SK-N-SH treated with all-trans-retinoic acid at 6 μM for 48 hours (cell line): ENCODE data around the gene ACLY.

Experiments used
- ATAC-seq: fragments of 200-7000 bp; cut with Tn5 transposase; 3 replicates; pipeline ENCODE4 v1.9.1; 2020; ENCODE audit warnings: mild to moderate bottlenecking, moderate library complexity
- BACH2 ChIP-seq: fragments of 250-450 bp; sonication (Bioruptor Pico); IDR thresholded peaks from 2 replicates; pipeline ENCODE4 v1.9.0; 2021; ENCODE audit warnings: mild to moderate bottlenecking, borderline replicate concordance
- CREB5 ChIP-seq: fragments of 250-450 bp; sonication (Bioruptor Pico); IDR thresholded peaks from 2 replicates; pipeline ENCODE4 v1.5.1; 2020; ENCODE audit warnings: low read depth, mild to moderate bottlenecking, moderate library complexity
- CSDC2 ChIP-seq: fragments of 250-450 bp; sonication (Bioruptor Pico); IDR thresholded peaks from 2 replicates; pipeline ENCODE4 v1.5.0; 2020; ENCODE audit warnings: mild to moderate bottlenecking, moderate library complexity
- ESRRG ChIP-seq: fragments of 250-450 bp; sonication (Bioruptor Pico); IDR thresholded peaks from 2 replicates; pipeline ENCODE4 v1.6.1; 2021; ENCODE audit warnings: mild to moderate bottlenecking
- GLIS3 ChIP-seq: fragments of 250-450 bp; sonication (Bioruptor Pico); IDR thresholded peaks from 2 replicates; pipeline ENCODE4 v1.5.0; 2020; ENCODE audit warnings: mild to moderate bottlenecking, moderate library complexity
- ISL1 ChIP-seq: fragments of 250-450 bp; sonication (Bioruptor Pico); IDR thresholded peaks from 2 replicates; pipeline ENCODE4 v2.1.2; 2022; ENCODE audit warnings: mild to moderate bottlenecking, moderate library complexity
- RARB ChIP-seq: fragments of 250-450 bp; sonication (Bioruptor Pico); IDR thresholded peaks from 2 replicates; pipeline ENCODE4 v1.8.0; 2021; ENCODE audit warnings: mild to moderate bottlenecking, moderate library complexity
- TCF4 ChIP-seq: fragments of 250-450 bp; sonication (Bioruptor Pico); IDR thresholded peaks from 2 replicates; pipeline ENCODE4 v1.8.0; 2021; ENCODE audit warnings: mild to moderate bottlenecking, moderate library complexity, borderline replicate concordance
- TOX ChIP-seq: fragments of 250-450 bp; sonication (Bioruptor Pico); IDR thresholded peaks from 2 replicates; pipeline ENCODE4 v1.8.0; 2021; ENCODE audit warnings: mild to moderate bottlenecking, moderate library complexity, borderline replicate concordance
- ZC3H10 ChIP-seq: fragments of 250-450 bp; sonication (Bioruptor Pico); IDR thresholded peaks from 2 replicates; pipeline ENCODE4 v1.5.1; 2021; ENCODE audit warnings: mild to moderate bottlenecking, moderate library complexity
- ZFP3 ChIP-seq: fragments of 250-450 bp; sonication (Bioruptor Pico); IDR thresholded peaks from 2 replicates; pipeline ENCODE4 v1.5.0; 2020; ENCODE audit warnings: mild to moderate bottlenecking, moderate library complexity
- ZFP30 ChIP-seq: fragments of 450-650 bp; formaldehyde crosslinking; IDR thresholded peaks from 2 replicates; pipeline ENCODE4 v1.5.0; 2022; ENCODE audit warnings: mild to moderate bottlenecking, moderate library complexity
- TF ChIP-seq, protein P1 (sequence below): fragments of 250-450 bp; sonication (Bioruptor Pico); IDR thresholded peaks from 2 replicates; pipeline ENCODE4 v1.5.0; 2020; ENCODE audit warnings: mild to moderate bottlenecking, moderate library complexity
- TF ChIP-seq, protein P2 (sequence below): fragments of 250-450 bp; sonication (Bioruptor Pico); IDR thresholded peaks from 2 replicates; pipeline ENCODE4 v1.8.0; 2021; ENCODE audit warnings: low read depth, mild to moderate bottlenecking, moderate library complexity, borderline replicate concordance

ACLY gene

GRCh38 chr17:41821776-41822175, 97.0 kb downstream of the ACLY start:
- ATAC-seq: no peak
- TF ChIP-seq TOX (CRISPR knock-in tag): no peak
- TF ChIP-seq TCF4 (CRISPR knock-in tag): no peak
- no peak for TF ChIP-seq BACH2 (CRISPR knock-in tag)
- TF ChIP-seq ZFP3 (CRISPR knock-in tag): no peak
- TF ChIP-seq CREB5 (CRISPR knock-in tag): no peak
- TF ChIP-seq ZC3H10 (CRISPR knock-in tag): no peak
- TF ChIP-seq, protein P1, sequence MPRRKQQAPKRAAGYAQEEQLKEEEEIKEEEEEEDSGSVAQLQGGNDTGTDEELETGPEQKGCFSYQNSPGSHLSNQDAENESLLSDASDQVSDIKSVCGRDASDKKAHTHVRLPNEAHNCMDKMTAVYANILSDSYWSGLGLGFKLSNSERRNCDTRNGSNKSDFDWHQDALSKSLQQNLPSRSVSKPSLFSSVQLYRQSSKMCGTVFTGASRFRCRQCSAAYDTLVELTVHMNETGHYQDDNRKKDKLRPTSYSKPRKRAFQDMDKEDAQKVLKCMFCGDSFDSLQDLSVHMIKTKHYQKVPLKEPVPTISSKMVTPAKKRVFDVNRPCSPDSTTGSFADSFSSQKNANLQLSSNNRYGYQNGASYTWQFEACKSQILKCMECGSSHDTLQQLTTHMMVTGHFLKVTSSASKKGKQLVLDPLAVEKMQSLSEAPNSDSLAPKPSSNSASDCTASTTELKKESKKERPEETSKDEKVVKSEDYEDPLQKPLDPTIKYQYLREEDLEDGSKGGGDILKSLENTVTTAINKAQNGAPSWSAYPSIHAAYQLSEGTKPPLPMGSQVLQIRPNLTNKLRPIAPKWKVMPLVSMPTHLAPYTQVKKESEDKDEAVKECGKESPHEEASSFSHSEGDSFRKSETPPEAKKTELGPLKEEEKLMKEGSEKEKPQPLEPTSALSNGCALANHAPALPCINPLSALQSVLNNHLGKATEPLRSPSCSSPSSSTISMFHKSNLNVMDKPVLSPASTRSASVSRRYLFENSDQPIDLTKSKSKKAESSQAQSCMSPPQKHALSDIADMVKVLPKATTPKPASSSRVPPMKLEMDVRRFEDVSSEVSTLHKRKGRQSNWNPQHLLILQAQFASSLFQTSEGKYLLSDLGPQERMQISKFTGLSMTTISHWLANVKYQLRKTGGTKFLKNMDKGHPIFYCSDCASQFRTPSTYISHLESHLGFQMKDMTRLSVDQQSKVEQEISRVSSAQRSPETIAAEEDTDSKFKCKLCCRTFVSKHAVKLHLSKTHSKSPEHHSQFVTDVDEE (CRISPR knock-in tag): no peak
- no peak for TF ChIP-seq ESRRG (CRISPR knock-in tag)
- no peak for TF ChIP-seq RARB (CRISPR knock-in tag)
- no peak for TF ChIP-seq ZFP30 (CRISPR knock-in tag)

DNA sequence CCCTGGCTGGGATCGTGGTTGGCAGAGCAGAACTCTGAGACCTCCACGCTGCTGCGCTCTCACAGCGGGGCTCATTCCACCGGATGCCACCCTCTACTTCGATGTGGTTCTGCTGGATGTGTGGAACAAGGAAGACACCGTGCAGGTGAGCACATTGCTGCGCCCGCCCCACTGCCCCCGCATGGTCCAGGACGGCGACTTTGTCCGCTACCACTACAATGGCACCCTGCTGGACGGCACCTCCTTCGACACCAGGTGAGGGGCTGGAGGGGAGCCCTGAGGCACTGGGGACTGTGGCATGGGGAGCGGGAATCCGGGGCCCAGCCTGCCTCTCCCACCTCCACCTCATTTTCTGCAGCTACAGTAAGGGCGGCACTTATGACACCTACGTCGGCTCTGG, 100.7 kb downstream of the ACLY start:
- TF ChIP-seq, protein P2, sequence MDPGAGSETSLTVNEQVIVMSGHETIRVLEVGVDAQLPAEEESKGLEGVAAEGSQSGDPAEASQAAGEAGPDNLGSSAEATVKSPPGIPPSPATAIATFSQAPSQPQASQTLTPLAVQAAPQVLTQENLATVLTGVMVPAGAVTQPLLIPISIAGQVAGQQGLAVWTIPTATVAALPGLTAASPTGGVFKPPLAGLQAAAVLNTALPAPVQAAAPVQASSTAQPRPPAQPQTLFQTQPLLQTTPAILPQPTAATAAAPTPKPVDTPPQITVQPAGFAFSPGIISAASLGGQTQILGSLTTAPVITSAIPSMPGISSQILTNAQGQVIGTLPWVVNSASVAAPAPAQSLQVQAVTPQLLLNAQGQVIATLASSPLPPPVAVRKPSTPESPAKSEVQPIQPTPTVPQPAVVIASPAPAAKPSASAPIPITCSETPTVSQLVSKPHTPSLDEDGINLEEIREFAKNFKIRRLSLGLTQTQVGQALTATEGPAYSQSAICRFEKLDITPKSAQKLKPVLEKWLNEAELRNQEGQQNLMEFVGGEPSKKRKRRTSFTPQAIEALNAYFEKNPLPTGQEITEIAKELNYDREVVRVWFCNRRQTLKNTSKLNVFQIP (CRISPR knock-in tag): no peak
- TF ChIP-seq ISL1 (CRISPR knock-in tag): no peak
- TF ChIP-seq CSDC2: no peak
- TF ChIP-seq ESRRG (CRISPR knock-in tag): no peak
- no peak for TF ChIP-seq BACH2 (CRISPR knock-in tag)
- no peak for TF ChIP-seq GLIS3 (CRISPR knock-in tag)
- TF ChIP-seq, protein P1 (CRISPR knock-in tag): no peak
- ATAC-seq: no peak
